ENCODE data around the gene KCNQ1OT1. TPM values are rescaled to one million over a fixed set of nuclear protein-coding genes. Genes with fewer than 3 reads are reported as not detected.

The KCNQ1OT1 gene
- polyA plus RNA-seq, 12 donors = 0.53 to 4.4 (median 1.6) TPM

GRCh38 chr11:2704356-2704755 lies 4.6 kb upstream of the KCNQ1OT1 start:
- DNase-seq = no peak

DNA sequence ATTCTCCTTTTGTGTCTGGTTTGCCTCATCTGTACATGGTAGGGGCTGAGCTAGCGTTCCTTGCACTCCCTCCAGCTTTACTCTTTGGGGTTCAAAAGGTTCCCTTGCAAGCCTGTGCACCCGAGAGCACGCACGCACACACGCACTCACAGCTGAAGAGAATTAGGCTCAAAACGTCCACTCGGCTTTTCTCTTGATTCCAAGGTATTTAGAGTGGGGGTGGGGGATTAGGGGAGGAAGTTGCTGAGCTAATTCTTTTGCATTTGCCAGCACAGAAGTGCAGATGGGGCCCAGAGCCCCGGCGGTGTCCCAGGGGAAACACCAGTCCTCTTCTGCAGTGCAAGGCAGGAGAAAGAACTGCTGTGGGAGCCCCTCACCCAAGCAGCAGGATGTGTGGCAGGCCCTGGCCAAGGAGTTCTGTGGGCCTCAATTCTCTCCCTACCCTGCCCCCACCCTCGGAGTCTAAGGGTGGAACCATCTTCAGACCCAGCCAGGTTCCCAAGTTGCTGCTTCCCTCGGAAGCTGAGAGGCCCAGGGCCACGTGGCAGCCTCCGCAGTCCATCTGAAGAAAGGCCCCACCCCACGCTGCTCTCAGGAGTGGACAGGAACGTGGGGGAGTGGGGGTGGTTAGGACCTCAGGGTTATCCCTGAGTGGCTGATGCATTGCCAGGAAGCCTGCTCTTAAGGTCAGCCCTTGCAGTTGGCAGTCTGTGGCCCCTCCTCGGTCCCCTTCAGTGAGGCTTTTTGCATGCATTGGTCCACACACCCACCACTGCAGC lies 3.8 kb upstream of the KCNQ1OT1 start:
- no peak for DNase-seq

- DNase-seq = no peak
Observed at GRCh38 chr11:2702771-2703362, 3.1 kb upstream of the KCNQ1OT1 start.

DNA sequence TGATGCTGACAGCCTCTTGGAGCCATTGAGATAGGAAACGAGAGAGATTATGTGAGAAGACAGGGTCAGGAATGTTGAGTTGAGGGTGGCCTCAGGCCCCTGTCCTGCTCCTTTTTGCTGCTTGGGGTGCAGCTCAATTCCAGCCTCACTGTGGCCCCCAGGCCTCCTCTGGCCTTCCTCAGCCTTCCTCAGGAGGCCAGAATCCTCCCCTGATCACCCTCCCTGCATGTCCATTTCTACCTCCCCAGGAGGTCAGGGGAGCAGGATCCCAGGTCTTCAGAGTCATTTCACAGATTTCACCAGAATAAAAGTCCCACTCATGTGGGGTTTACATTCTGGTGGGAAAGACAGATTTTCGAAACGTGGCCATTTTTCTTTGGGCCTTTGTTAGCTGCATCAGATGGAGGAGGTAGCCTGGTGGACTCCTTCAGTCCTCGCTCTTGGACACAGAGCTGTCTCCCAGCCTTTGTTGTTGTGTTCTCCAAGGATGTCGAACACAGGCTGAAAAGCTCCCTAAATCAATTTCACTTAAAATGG lies 2.2 kb upstream of the KCNQ1OT1 start:
- no peak for DNase-seq

GRCh38 chr11:2701230-2701629 lies 1.4 kb upstream of the KCNQ1OT1 start:
- no peak for DNase-seq

GRCh38 chr11:2700415-2701211 lies 819 bp upstream of the KCNQ1OT1 start:
- DNase-seq = no peak

DNA sequence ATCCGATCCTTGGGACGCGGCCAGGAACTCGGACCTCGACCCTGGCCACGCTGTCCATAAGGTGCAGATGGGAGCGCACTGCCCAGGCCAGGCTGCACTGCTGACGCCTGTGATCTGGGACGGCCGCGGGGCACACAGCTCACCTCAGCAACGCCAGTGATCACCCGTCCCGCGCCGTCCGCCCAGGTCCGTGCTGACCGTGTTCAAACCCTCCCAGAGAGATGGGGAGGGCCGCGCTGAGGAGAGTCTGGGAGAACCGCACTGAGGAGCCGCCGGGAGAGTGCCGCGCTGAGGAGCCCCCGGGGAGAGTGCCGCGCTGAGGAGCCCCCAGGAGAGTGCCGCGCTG lies 636 bp downstream of the KCNQ1OT1 start:
- no peak for DNase-seq

DNA sequence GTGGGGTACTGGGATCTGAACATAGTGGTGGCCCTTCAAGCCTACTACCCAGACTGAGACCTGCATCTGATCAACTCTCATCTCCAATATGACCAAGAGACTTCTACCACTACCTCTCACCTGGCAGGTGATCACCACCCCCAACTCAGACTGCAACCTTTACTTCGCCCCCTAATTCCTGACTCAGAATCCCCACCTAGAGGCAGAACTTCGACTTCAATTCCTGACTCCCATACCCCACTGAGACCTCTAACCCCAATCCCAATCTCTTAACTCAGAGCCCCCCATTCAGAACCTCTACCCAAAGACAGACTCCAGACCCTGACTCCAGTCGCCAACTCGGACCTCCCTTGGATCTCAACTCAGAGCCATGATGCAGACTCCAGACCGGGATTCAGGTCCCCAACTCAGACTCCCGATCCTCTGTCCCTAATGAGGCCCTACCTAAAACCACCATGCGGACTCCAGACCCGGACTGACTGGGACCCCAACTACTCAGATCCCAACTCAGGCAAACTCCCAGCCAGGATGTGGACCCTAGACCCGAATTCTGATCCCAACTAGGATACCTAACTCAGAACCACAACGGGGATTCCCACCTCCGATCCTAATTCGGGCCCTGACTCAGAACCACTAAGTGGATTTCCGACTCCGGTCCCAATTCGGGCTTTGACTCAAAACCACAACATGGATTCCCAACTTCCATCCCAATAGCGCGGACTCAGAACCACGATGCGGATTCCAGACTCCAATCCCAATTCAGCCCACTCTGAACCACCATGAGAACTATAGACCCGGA lies 1.2 kb downstream of the KCNQ1OT1 start:
- DNase-seq = no peak

GRCh38 chr11:2697866-2698265 lies 1.9 kb downstream of the KCNQ1OT1 start:
- DNase-seq = no peak

DNA sequence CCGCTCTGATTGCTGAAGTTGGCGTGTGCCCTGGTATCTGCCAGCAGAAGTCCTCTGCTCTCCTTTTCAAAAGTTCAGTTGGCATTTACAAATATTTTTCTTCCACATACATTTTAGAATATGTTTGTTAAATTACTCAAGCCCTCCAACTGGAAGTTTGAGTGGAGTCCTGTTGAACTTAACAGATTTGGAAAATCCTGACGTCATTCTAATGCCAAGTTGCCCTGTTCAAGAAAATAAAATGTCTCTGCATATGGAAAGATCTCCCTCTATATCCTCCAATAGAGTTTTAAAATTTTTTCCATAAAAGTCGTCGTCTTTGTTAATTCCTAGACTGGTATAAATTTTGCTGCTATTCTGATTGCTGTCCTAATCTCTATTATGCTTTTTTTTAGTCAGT lies 3.3 kb downstream of the KCNQ1OT1 start:
- DNase-seq = no peak

- no peak for DNase-seq
Observed at GRCh38 chr11:2694995-2695939, 4.5 kb downstream of the KCNQ1OT1 start.

GRCh38 chr11:2694495-2694894 lies 5.3 kb downstream of the KCNQ1OT1 start:
- DNase-seq = no peak

- no peak for DNase-seq
Observed at GRCh38 chr11:2693271-2694261, 6.2 kb downstream of the KCNQ1OT1 start.

DNA sequence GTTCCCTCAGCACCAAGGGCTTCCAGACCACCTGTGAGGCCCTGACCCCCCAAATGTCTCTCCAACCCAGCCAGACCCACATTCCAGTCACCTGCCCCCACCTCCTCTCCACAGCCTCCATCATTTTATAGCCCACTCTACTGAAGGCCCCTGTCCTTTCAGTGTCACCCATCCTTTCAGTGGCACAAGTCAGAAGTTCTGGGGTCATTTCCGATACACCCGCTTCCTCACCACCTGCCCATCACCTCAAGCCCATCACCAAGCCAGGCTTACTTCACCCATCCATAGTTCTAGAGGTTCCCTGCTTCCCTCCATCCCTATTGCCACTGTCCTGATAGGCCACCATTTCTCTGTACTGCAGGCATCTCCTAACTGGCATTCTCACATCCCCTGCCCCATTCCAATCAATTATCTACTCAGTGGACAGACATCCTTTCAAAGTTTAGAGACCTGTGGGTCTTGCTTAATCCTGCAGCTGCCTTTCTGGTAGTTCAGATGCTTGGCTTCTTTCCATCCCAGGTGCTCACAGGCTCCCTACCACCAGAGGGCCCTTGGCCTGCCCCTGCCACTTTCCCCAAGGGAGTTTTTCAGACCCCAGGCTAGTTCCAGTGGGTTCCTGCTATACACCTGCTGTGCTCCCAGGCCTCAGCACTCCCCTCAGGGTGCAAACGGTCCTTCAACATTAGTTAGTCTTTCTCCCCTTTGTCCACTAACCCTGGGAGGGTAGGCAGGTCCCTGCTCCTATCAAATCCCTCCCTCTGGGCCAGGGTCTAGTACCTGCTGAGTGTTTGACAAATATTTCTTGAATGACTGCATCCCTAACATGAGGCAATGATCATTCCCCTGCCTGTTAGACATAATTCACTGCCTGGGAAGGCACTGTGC lies 7.6 kb downstream of the KCNQ1OT1 start:
- no peak for DNase-seq

- DNase-seq = no peak
Observed at GRCh38 chr11:2691355-2691761, 8.4 kb downstream of the KCNQ1OT1 start.

GRCh38 chr11:2690596-2691354 lies 9.0 kb downstream of the KCNQ1OT1 start:
- DNase-seq = no peak

Data from muscle of arm (tissue), 12 donors.